Measurements from ENCODE around the gene SMAD2.

DNA sequence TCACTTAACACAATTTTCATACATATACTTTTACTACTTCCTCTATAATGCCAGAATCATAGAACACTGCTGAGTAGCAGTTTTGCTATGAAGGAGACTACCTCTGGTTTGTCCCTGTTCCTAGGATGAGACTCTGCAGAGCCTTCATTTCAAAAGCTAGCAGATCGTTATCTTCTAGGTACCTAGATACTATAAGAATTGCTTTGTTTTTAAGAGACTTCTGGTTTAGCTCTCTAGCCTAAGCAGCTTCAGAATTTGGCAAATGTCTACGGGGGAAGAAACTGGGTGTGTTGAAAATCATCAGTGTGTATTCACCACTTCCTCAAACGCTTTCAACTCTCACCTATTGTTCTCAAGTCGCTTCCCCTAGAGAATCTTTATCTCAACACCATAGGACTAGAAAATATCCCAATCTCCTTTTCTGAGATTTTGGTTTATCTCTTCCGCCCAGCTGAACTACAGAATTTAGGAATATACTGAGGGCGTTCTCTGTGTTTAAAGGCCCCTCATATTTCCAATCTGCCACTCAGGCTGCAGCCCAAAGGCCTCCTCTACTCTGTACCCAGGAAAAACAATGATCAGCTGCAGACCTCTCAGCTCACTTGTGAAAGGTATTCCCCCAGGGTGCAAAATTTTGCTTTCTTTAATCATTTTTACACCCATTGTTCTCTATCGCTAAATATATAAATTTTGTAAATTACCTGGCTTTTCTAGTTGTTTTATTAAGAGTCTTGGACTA lies 28.7 kb downstream of the SMAD2 start:
- TF ChIP-seq CTCF (optimal IDR thresholded peaks at IDR 0.05 in 1 of 3, IDR thresholded peaks at IDR 0.05 in 1 of 3, conservative IDR thresholded peaks at IDR 0.05 in 1 of 3; ENCODE audit: extremely low read depth in 1 of 3, insufficient read depth in 2 of 3, low read length in 3 of 3) (no peak), EZH2 (IDR thresholded peaks at IDR 0.05; ENCODE audit: low read length) (no peak)
